ENCODE results near the gene KRTAP12-3.
"Not testable (repeated sequence)": the region's sequence is repeated elsewhere in the genome, so short reads cannot be mapped to it uniquely, and the experiment has no call there.

The KRTAP12-3 gene

DNA sequence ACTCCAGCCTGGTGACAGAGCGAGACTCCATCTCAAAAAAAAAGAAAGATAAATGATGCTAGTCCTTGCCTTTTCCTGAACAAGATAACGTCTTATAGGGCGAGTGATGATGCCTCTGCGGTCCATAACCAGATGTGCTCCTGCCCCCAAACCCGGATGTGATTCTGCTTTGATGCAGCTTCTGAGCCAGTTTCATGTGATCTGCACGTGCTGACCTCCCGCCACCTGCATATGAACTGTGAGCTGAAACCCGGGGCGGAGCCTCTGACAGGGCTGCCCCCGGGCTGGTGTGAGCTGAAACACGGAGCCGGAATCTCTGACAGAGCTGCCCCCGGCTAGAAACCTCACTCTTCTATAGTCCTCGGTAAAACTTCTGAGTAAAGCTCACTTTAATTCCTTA is 4.6 kb upstream of the KRTAP12-3 start:
- DNase-seq: no peak

DNA sequence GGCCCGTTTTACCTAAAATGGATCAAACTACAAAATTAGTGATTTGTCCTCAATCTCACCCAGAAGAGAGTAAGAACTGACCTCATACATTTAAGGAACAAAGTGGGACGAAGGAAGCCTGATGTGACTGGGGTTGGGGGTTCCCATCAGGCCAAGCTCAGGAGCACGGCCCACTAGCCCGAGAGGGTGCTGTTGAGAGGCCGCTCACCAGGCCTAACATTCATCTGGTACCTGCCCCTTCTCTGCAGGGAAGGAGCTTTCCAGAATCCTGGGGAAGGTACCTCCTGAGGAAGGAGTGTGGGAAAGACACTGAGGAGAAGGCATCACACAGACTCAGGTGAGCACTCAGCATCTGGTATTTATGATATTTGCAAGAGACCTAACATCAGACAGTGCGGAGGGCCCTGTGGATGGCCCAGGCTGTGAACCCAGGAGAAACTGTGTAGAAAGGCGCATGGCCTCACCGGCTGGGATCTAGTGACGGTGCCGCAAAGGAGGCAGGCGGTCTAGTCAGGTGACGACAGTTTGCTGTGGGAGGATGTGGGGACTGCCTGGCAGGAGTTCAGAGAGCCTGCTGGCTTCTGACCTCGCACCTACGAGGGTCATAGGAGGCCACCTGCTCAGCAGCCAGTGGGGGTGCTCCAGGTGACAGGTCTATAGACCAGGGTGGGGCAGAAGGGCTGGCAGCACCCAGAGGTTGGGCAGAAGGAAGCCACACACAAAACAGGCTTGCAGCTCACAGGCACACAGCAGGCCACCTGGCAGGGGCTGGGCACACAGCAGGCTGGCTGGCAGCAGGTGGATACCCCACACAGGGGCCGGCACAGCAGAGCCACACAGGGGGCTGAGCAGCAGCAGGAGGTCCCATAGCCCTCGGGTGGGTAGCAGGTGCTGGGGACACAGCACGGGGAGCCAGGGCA is 3.8 kb upstream of the KRTAP12-3 start:
- DNase-seq: no peak

DNA sequence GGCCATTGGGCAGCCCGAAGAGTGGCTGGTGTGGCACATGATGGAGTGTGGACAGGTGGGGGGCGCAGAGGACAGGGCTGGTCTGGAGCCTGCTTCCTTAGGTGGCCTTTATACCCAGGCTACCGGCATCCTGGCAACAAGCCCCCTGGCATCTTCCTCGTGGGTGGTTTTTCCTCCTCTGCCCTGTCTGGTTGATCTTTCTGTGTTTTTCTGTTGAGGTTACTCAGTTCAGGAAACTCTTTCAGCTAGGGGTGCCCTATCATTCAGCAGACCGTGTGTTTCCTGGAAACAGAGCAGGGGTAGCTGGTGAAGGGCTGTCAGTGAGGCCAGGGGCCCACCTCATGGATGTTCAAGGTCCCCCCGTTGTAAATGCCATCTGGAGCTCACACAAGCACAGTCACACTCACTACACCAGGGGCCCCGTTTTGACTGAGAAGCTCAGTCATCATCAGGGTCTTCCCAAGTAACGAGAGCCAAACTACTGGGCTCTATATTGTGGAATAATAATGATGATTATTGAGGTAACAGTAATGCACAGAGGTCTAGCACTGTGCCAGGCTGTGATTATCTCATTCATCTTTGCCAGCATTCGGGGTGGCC is 3.1 kb upstream of the KRTAP12-3 start, which contains the start of gene KRTAP12-4:
KRTAP12-4 (minus strand) TSS at position 84 of the 600 bp plus-strand sequence; CDS start at position 39, 45 bp downstream.
- DNase-seq: no peak

DNA sequence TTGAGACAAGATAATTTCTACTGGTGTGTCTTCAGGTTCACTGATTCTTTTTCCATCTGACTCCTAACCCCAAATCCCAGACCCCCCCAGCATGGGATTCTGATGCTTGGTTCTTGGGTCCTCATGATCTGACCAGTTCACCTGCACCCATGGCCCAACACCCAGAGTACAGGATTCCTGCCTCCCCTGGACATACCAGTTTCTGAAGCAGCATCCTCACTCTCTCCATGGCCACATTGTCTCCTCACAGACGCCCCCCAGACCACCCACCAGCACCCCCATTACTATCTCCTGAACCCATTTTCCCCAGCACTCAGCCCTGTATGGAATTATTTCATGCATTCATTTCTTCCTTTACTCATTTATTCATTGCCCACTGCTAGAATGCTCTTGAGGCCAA is 864 bp upstream of the KRTAP12-3 start:
- DNase-seq: no peak

DNA sequence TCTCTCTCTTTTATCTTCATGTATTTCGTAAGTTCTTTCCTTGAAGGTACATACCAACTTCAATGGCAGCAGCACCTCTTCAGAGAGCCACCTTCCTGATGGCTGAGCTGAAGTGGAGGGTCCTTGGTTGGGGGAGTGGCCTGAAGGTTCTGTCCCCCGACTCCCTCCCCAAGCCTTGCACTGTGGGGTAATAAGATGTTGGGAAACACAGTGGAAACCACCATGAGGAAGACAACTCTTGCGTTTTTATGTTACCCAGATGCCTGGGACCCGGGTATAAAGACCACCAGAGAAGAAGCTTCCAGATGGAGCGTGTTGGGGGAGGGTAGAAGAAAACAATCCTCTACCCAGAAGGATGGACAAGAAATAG is 794 bp downstream of the KRTAP12-3 start:
- DNase-seq: no peak

DNA sequence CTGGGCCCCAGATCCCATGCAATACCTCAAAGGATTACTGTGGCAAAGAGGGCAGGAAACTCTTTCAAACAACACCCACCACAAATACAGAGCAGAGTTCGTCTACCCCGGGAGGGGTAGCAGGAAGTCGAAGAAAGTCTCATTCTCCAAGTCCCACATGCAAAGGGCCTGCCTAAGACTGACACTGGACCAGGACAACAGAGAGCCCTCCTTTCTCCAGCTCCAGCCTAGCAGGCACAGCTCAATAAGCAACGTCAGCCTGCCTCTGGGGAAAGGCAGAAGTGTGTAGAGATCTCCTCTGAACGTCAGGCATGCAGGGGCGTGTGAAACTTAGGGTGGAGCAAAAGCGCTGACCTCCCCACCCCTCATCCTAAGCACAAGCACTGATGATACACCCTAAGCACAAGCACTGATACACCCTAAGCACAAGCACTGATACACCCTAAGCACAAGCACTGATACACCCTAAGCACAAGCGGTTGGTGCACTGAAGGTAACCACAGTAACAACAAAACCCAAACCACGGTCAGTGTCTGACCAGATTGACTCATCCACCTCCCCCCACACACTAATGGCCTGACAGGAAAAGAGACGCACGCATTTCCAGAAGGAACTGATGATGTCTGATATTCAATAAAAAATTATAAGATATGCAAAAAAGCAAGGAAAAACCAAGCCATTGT is 1.3 kb downstream of the KRTAP12-3 start:
- no peak for DNase-seq

DNA sequence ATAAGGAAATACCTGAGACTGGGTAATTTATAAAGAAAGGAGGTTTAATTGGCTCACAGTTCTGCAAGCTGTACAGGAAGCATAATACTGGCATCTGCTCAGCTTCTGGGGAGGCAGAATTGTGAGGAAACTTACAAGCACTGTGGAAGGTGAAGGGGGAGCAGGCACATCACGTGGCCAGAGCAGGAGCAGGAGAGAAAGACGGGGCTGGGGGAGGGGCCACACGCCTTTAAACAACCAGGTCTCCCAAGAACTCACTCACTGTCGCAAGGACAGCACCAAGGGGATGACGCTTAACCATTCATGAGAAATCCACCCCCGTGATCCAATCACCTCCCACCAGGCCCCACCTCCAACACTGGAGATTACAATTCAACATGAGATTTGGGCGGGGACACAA is 3.8 kb downstream of the KRTAP12-3 start:
- DNase-seq: not testable (repeated sequence)

DNA sequence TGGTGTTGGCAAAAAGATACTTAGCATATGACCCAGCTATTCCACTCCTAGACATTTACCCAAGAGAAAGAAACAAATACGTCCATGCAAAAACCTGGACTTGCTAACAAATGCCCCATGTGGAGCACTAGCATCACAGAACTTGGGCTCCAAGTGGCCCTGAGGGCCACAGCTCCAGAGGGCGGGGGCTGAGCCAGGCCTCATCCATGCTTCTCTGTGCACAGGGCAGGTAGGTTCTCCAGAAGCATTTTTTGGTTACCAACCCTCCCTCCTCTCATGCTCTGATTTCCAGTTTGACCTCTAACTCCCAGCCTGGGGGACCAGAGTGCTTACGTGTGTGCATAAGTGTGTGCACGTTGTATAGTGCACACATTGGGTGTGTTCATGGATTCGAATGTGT is 7.0 kb downstream of the KRTAP12-3 start:
- DNase-seq: no peak

DNA sequence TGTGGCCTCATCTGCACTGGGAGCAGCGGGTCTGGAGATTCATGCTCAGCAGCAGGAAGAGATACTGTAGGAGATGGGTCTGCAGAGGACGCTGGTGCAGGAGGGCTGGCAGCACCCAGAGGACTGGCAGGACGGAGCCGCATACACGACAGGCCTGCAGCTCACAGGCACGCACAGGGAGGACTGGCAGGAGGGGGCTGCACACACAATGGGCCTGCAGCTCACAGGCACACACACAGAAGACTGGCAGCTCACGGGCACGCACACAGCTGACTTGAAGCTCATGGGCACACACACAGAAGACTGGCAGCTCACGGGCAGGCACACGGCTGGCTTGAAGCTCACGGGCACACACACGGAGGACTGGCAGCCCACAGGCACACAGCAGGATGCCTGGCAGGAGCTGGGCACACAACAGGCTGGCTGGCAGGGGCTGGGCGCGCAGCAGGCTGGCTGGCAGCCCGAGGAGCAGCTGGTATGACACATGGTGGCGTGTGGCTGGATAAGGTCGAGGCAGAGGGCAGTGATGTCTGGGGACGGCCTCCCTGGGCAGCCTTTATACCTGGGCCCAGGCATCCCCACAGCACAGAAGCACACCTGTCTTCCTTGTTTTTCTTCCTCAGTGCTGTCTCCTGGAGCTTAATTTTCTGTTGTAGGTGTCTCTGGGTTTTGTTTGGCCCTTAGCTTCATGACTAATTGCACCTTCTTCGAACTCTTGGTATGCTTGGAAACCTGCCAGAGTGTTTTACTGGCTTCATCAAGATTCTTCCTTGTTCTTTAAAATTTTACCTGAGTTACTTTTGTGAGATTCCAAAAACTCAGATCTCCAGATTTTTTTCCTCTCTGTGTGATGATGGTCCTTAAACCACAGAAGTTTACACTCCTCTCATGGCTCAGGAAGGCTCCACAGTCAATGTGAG is 8.9 kb downstream of the KRTAP12-3 start, which contains the start of gene KRTAP12-2:
KRTAP12-2 (minus strand) TSS at position 527 of the 920 bp plus-strand sequence; CDS start at position 486, 41 bp downstream.
- DNase-seq: no peak

DNA sequence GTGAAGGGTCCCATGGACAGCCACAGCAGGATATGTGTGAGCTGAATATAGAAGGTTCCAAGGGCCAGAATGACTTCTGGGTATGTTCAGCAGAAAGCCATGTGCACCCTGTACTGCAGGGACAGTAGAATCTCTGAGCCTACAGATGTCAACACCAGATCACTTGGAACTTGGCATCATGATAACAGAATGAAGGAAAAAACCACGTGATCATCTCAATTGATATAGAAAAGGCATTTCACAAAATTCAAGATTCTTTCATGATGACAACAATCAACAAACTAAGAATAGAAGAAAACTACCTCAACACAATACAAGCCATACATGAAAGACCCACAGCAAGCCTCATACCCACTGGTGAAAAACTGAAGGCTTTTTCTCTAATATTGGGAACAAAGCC is 9.9 kb downstream of the KRTAP12-3 start:
- no peak for DNase-seq

DNA sequence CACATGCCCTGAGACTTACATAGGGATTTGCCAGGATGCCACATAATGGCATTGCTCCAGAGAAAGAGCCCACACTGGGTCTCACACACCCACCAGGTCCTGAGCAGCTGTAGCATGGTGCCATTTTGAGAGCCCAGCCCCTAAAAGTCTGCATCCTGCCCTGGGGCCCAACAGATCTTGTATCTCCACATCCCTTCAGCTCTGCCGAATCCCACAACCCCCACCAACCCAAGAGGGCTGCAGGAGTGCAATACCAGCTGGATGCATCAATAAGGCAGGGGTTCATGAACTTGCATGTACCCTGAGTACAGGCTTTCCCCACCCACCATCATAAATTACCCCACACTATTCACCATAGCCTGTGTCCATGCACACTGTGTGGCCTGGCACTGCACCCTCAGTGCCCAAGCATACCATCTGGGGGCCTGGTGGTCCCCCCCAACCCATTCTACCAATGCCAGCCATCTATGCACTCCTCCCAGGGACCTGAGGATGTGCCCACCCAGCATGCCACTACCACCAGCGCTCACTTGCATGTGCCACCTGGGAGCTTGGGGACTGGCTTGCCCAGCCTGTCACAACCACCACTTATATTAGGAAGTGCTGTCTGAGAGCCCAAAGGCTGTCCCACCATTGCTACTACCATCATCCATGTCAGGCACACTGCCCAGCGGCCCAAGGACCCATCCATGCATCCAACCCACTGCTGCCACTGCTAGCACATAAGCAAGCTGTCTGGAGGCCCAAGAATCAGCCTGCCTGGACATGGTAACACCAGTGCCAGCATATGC is 13.1 kb downstream of the KRTAP12-3 start:
- DNase-seq: no peak

DNA sequence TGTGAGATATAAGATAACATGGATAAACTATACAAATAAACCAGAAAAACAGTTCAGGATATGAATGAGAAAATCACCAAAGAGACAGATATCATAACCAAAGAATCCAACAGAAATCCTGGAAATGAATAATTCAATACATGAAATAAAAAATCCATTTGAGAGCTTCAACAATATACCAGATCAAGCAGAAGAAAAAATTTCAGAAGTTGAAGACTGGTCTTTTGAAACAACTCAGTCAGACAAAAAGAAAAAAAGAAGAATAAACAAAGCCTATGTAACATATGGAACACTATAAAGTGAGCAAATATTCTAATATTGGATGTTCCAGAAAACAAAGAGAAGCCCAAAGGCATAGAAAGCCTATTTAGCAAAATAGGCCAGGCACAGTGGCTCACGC is 14.2 kb downstream of the KRTAP12-3 start:
- no peak for DNase-seq

DNA sequence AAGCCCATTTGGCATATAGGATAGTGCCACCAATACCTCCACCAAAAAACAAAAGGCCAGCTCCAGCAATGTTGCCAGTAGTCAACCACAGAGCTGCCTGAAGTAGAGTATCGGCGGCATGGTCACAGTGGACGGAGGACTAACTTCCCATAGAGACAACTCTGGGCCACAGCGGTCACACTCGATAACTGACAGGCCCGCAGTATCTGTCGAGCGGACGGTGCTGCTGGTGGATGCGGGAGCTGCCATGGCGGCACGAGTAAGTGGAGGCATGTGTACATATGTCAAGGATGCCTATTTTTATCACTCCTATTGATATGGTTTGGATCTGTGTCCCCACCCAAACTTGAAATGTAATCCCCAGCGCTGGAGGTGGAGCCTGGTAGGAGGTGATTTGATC is 20.1 kb downstream of the KRTAP12-3 start:
- no peak for DNase-seq

DNA sequence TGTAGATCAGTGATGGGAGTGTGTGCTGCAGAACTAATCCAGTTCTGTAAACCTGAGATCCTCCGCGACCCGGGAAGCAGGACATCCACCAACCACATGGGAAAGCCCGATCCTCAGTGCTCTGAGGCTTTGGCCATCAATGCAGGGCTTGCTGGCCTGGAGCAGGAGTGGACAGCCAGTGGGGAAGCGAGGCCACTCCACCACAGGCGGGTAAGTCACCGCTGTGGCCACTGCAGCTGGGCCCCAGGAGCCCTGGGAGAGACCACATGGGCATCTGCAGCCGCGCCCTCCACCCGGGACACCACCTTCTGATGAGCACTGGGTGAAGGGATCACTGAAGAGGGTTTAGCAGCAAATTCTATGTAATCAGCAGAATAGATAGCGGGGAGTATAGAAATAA is 23.4 kb downstream of the KRTAP12-3 start:
- no peak for DNase-seq

DNA sequence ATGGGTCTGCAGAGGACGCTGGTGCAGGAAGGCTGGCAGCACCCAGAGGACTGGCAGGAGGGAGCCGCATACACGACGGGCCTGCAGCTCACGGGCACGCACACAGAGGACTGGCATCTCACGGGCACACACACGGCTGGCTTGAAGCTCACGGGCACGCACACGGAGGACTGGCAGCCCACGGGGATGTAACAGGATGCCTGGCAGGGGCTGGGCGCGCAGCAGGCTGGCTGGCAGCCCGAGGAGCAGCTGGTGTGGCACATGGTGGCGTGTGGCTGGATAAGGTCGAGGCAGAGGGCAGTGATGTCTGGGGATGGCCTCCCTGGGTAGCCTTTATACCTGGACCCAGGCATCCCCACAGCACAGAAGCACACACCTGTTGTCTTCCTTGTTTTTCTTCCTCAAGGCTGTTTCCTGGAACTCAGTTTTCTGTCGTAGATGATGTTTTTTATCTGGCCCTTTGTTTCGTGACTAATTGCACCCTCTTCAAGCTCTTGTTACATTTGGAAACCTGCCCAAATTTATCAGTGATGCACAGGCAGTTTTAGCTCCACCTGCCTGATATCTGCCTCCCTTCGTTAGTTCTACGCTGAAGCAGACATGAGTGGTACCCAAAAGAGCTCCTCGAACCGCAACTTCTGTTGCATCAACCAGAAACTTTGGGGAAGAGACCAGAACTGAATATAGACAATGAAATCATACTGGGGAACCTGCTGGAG is 24.3 kb downstream of the KRTAP12-3 start, which contains the start of gene KRTAP12-1:
KRTAP12-1 (minus strand) TSS at position 303 of the 719 bp plus-strand sequence; CDS start at position 263, 40 bp downstream.
- peak; percentile 70 to 81 for DNase-seq

DNA sequence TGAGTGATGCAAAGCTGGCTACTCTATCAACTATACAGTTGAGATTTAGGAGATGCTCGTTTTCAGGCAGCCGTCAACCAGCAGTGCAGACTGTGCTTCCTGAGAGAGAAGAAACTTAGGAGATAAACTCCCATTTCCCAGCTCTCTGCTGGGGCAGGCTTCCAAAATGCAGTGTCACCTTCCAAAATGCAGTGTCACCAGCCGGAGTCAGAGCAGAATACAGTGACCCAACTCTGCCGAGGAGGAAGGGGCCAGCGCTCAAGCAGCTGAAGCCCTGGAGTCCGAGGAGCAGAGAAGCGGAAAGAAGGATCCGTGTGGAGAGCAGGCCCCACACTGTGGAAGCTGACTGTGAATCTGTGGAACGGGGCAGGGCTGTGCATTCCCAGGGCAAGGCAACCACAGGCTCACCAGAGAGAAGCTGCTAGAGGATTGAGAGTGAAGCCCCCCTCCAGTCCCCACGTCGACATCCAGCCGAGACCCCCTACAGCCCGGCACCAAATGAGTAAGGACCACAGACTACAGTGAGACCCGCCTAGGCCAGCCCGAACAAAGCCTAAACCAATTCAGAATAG is 24.9 kb downstream of the KRTAP12-3 start:
- DNase-seq: no peak

DNA sequence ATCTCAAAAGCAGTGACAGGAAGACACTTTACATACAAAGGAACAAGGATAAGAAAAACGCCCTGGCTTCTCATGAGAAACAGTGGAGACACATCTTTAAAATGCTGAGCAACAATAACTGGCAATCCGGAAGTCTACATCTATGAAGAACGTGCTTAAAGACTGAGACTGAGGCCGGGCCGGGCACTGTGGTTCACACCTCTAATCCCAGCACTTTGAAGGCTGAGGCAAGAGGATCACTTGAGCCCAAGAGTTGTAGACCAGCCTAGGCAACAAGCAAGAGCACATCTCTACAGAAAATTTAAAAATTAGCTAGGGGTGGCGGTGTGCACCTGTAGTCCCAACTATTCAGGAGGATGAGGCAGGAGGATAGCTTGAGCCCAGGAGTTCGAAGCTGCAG is 26.3 kb downstream of the KRTAP12-3 start:
- DNase-seq: no peak

DNA sequence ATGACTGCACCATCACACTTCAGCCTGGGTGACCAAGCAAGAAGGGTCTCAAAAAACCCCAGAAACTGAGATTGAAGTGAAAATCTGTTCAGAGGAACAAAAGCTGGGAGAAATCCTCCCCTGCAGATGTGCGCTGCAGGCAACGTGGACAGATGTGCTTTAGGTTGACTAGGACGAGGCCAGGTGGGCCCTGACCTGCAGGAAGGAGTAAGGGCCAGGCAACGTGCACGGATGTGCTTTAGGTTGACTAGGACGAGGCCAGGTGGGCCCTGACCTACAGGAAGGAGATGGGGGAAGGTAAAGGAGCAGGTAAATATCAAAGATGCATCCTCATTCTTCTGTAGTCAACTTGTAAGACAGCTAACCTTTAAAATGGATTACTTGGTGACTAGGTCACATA is 26.8 kb downstream of the KRTAP12-3 start:
- DNase-seq: no peak

DNA sequence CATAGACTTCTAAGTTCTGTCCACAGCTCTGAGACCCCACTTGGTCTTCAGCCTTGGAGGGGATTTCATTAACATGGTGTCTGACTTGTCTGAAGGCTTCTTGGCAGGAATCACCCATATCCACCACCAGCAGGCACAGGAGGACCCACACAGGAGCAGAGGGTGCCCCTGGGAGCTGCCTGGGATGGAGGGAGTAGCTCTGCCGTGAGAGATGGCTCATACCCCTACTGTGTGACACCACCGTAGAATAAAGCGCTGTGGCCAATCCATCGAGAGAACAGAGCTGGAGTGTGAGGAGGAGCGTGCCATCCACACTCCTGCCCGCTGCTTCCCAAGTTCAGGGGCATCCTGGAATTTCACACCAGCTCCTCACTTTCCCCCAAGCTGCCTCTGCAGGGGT is 27.3 kb downstream of the KRTAP12-3 start:
- not testable (repeated sequence) for DNase-seq

DNA sequence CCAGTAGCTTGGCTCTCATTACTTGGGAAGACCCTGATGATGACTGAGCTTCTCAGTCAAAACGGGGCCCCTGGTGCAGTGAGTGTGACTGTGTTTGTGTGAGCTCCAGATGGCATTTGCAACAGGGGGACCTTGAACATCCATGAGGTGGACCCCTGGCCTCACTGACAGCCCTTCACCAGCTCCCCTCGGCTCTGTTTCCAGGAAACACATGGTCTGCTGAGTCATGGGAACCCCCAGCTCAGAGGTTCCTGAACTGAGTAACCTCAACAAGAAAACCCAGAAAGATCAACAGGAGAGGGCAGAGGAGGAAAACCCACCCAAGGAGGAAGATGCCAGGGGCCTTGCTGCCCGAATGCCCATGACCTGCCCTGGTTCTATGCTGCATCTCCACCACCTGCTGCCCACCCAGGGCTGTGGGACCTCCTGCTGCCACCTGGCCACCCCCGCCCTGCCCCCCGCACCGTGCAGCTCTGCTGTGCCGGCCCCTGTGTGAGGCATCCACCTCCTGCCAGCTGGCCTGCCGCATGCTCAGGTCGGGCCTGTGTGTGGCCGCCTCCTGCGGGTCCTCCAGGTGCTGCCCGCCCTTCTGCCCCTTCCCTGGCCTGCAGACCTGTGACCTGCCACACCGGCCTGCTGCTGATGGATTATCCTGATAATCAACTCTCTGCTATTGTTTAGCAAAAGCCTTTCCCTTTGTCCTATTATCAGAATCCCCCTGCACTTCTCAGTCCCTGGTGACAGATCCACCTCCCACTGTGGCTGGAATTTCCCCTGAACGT is 28.5 kb downstream of the KRTAP12-3 start:
- no peak for DNase-seq

All from NCI-H187 (cell line).